GM12878 (cell line): ENCODE data around the gene OSBPL10. TPM values are rescaled to one million over a fixed set of nuclear protein-coding genes. Genes with fewer than 3 reads are reported as not detected.

Experiments used
- ATAC-seq: fragments of 200-7000 bp; cut with Tn5 transposase; 3 replicates; pipeline ENCODE4 v1.9.1; 2020; ENCODE audit warnings: mild to moderate bottlenecking, moderate library complexity
- BruUV-seq: library from RNA; stranded (reverse); fragments of 400-500 nt; replicated peaks from 2 replicates; lab custom pipeline; 2021; lab: Mats Ljungman, UMichigan
- CTCF ChIA-PET: fragments of 300-600 bp; sonication (Branson Sonifier 250); formaldehyde crosslinking; extraction: SDS; loops from one replicate; lab custom pipeline; 2021; ENCODE audit warnings: inconsistent platforms; lab: Yijun Ruan, JAX
- POLR2A ChIA-PET: fragments of 350-600 bp; formaldehyde crosslinking; extraction: SDS; loops from one replicate; lab custom pipeline; 2021; ENCODE audit warnings: inconsistent platforms; lab: Charles Lee
- RAD21 ChIA-PET: fragments of 300-600 bp; sonication (Branson Sonifier 250); formaldehyde crosslinking; loops from one replicate; lab custom pipeline; 2023; ENCODE audit warnings: antibody characterized with exemption; ENCODE audit not compliant: unreplicated experiment; lab: Charles Lee
- SMC1A ChIA-PET: fragments of 300-600 bp; sonication (Branson Sonifier 250); formaldehyde crosslinking; loops from one replicate; lab custom pipeline; 2023; ENCODE audit not compliant: unreplicated experiment, uncharacterized antibody; lab: Charles Lee
- DNase-seq: peaks from one replicate; pipeline ENCODE4 v3.0.0-alpha.2; 2011; ENCODE audit warnings: low read depth, low spot score
- FAIRE-seq: peaks from 3 replicates; lab custom pipeline; 2011; peaks lifted over from hg19 to GRCh38; lab: Jason Lieb, UNC
- H2AFZ ChIP-seq: 2 replicates; pipeline ENCODE4 v1.6.0; 2011; ENCODE audit warnings: low read depth, low read length, control low read depth; ENCODE audit not compliant: control insufficient read depth
- H3K27ac ChIP-seq: 2 replicates; pipeline ENCODE4 v1.5.1; 2011; ENCODE audit warnings: control low read depth; ENCODE audit not compliant: control insufficient read depth, insufficient read depth
- H3K27me3 ChIP-seq, 2 experiments: replicated peaks in 1 of 2; 2 replicates each; pipeline versions ENCODE4 v1.6.0 to v1.6.1; 2011; ENCODE audit warnings: low read length in 1 of 2; ENCODE audit not compliant: control insufficient read depth in 2 of 2, insufficient read depth in 2 of 2
- H3K36me3 ChIP-seq, 2 experiments: 2 replicates each; pipeline ENCODE4 v1.5.1; 2011; ENCODE audit warnings: low read length in 1 of 2; ENCODE audit not compliant: control insufficient read depth in 2 of 2, insufficient read depth in 2 of 2
- H3K4me1 ChIP-seq: 2 replicates; pipeline ENCODE4 v1.6.1; 2011; ENCODE audit warnings: mild to moderate bottlenecking, low read length, moderate library complexity, mixed read lengths; ENCODE audit not compliant: control insufficient read depth, insufficient read depth
- H3K4me2 ChIP-seq: 2 replicates; pipeline ENCODE4 v1.6.0; 2011; ENCODE audit warnings: control low read depth; ENCODE audit not compliant: control insufficient read depth, insufficient read depth
- H3K4me3 ChIP-seq: fragments of 200-600 bp; sonication (generic); 2 replicates; pipeline ENCODE4 v1.5.1; 2016
- H3K79me2 ChIP-seq: 2 replicates; pipeline ENCODE4 v1.6.0; 2011; ENCODE audit warnings: low read length; ENCODE audit not compliant: control insufficient read depth, insufficient read depth
- H3K9ac ChIP-seq: 2 replicates; pipeline ENCODE4 v1.8.0; 2011; ENCODE audit warnings: low read length, control low read depth, mixed read lengths; ENCODE audit not compliant: control insufficient read depth, insufficient read depth
- H3K9me3 ChIP-seq: replicated peaks from 3 replicates; pipeline ENCODE4 v1.5.1; 2011; ENCODE audit warnings: mild to moderate bottlenecking, low read length; ENCODE audit not compliant: control insufficient read depth, insufficient read depth
- H4K20me1 ChIP-seq: 2 replicates; pipeline ENCODE4 v1.6.0; 2011; ENCODE audit not compliant: control insufficient read depth, insufficient read depth
- ASH2L ChIP-seq: fragments of 300-600, 200-600 bp; sonication (generic); IDR thresholded peaks from 2 replicates; pipeline ENCODE4 v1.6.1; 2017; ENCODE audit warnings: low read depth, mild to moderate bottlenecking, borderline replicate concordance
- CREM ChIP-seq: IDR thresholded peaks from 2 replicates; pipeline ENCODE4 v1.6.1; 2014; ENCODE audit warnings: antibody characterized with exemption, low read depth
- HDAC2 ChIP-seq: fragments of 200-600 bp; sonication (generic); IDR thresholded peaks from 2 replicates; pipeline ENCODE4 v1.6.1; 2017
- HDAC6 ChIP-seq: fragments of 200-600 bp; sonication (generic); IDR thresholded peaks from one replicate; pipeline ENCODE4 v1.8.0; 2017; ENCODE audit warnings: antibody characterized with exemption; ENCODE audit not compliant: unreplicated experiment
- IRF5 ChIP-seq: fragments of 450-650 bp; IDR thresholded peaks from 2 replicates; pipeline ENCODE4 v1.6.1; 2017; ENCODE audit warnings: borderline replicate concordance
- NFIC ChIP-seq: IDR thresholded peaks from 2 replicates; pipeline ENCODE4 v1.6.1; 2012; ENCODE audit warnings: low read depth, mild to moderate bottlenecking, inconsistent platforms, low read length, moderate library complexity
- SIN3A ChIP-seq: IDR thresholded peaks from 2 replicates; pipeline ENCODE4 v1.6.1; 2012; ENCODE audit warnings: low read depth, low read length, improper control_type of control experiment
- SMARCA5 ChIP-seq: fragments of 450-650 bp; IDR thresholded peaks from 2 replicates; pipeline ENCODE4 v1.6.1; 2017; ENCODE audit warnings: mild to moderate bottlenecking
- SREBF1 ChIP-seq: IDR thresholded peaks from 2 replicates; pipeline ENCODE4 v1.6.1; 2012; ENCODE audit warnings: mild to moderate bottlenecking, low read length
- WGBS: methylation state at CpG from one replicate; pipeline ENCODE4 v1.1.6; 2016; ENCODE audit warnings: low lambda C conversion rate; ENCODE audit not compliant: insufficient replicate concordance, insufficient coverage; ENCODE audit errors: missing lambda C conversion rate; 5-methylcytosine and 5-hydroxymethylcytosine counted together
- in situ Hi-C: fragments of 300-500 bp; cut with MboI; formaldehyde crosslinking; loops from 9 replicates; pipeline ENCODE4 v1.14.3; 2018; ENCODE audit warnings: mixed read lengths
- intact Hi-C: fragments of 100-400 bp; cut with micrococcal nuclease; formaldehyde crosslinking; loops from one replicate; pipeline ENCODE4 v1.14.2; 2022; ENCODE audit not compliant: unreplicated experiment
- polyA plus RNA-seq, 11 experiments: library from polyadenylated mRNA; depleted of rRNA in 4 of 11; unstranded in 6 of 11; stranded (reverse) in 5 of 11; fragments of >200 nt; fragmentation: Nextera tagmentation in 4 of 11; fragmentation: Illumina TruSeq in 1 of 11; extraction: Ambion mirVana in 4 of 11; extraction: Trizol in 1 of 11; gene quantifications; 1 replicate in 1 of 11; 2 replicates in 10 of 11; pipeline versions ENCODE4 v1.2.1 to v1.2.3, GENCODE V29; 2011 to 2016; ENCODE audit warnings: inconsistent platforms in 2 of 11, missing spikeins in 2 of 11, low read depth in 1 of 11
- total RNA-seq, 4 experiments: library from RNA; depleted of rRNA in 3 of 4; stranded (reverse); fragments of >200 nt in 3 of 4; fragmentation: Illumina TruSeq in 1 of 4; extraction: Trizol in 1 of 4; gene quantifications; 2 replicates each; pipeline versions ENCODE4 v1.2.1 to v1.2.3, GENCODE V29; 2013 to 2021
- TF ChIP-seq, protein P1 (sequence below): IDR thresholded peaks from 2 replicates; pipeline ENCODE4 v1.6.1; 2011; ENCODE audit warnings: borderline replicate concordance, low read depth, mild to moderate bottlenecking, moderate library complexity, low read length; ENCODE audit not compliant: insufficient read depth, poor library complexity, severe bottlenecking
- TF ChIP-seq, protein P2 (sequence below): IDR thresholded peaks from 2 replicates; pipeline ENCODE4 v1.6.1; 2011; ENCODE audit warnings: low read depth, low read length, improper control_type of control experiment, borderline replicate concordance

Gene OSBPL10
- total and polyA plus RNA-seq, 10 of the 15 experiments (the other 5 are each of a cell fraction or from before 2014, with no cell fraction given): 0.03 to 0.25 (median 0.09) TPM; not detected in 5

DNA sequence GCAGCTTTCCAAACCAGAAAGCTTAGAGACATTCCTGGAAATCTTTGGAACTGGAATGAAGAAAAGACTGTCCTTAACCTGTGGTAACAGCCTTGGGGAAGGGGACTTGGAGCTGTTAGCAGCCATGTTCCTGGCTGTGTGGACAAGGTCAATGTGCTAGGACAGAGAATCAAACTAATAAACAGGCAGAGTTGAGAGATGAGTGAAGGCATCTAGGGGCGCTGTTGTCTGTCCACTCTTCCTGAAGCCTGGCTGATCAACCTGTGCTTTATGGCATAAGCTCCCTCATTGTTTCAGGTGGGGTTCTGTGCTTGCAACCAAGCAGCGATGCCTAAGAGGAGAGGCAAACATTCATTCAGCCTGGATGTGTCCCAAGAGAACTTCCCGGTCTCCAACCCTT, 19.8 kb upstream of the OSBPL10 start:
- ATAC-seq (no peak), FAIRE-seq (no peak), DNase-seq (no peak)
- no peak overlapping the region for H3K4me2 ChIP-seq
- H3K36me3 ChIP-seq: no peaks in the 10 kb centered on the region
- 90% methylated on average over 3 of the region's 3 CpGs for WGBS
- ChIA-PET POLR2A (no interaction called here), RAD21 (no interaction called here), SMC1A (no interaction called here), CTCF (no interaction called here)
- H3K27me3 ChIP-seq: no peaks in the 10 kb centered on the region
- H3K9ac ChIP-seq: no peak overlapping the region
- no peaks in the 10 kb centered on the region for H3K9me3 ChIP-seq
- BruUV-seq: no TSS peak
- no peaks in the 10 kb centered on the region; the same call in 1 of the 2 replicates for H4K20me1 ChIP-seq
- no peak overlapping the region for H3K27ac ChIP-seq
- H3K4me3 ChIP-seq: no peak overlapping the region
- intact Hi-C loops: no loop called here
- no peak overlapping the region for H2AFZ ChIP-seq
- in situ Hi-C loops: no loop called here
- H3K4me1 ChIP-seq: no peaks in the 10 kb centered on the region
- H3K79me2 ChIP-seq: no peaks in the 10 kb centered on the region
- TF ChIP-seq HDAC6 (no peak), SREBF1 (no peak), IRF5 (no peak), CREM (no peak), ASH2L (no peak), NFIC (no peak), HDAC2 (no peak), SMARCA5 (no peak), SIN3A (no peak)
- TF ChIP-seq, protein P1, sequence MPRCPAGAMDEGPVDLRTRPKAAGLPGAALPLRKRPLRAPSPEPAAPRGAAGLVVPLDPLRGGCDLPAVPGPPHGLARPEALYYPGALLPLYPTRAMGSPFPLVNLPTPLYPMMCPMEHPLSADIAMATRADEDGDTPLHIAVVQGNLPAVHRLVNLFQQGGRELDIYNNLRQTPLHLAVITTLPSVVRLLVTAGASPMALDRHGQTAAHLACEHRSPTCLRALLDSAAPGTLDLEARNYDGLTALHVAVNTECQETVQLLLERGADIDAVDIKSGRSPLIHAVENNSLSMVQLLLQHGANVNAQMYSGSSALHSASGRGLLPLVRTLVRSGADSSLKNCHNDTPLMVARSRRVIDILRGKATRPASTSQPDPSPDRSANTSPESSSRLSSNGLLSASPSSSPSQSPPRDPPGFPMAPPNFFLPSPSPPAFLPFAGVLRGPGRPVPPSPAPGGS: no peak
- TF ChIP-seq, protein P2, sequence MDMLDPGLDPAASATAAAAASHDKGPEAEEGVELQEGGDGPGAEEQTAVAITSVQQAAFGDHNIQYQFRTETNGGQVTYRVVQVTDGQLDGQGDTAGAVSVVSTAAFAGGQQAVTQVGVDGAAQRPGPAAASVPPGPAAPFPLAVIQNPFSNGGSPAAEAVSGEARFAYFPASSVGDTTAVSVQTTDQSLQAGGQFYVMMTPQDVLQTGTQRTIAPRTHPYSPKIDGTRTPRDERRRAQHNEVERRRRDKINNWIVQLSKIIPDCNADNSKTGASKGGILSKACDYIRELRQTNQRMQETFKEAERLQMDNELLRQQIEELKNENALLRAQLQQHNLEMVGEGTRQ: no peak
